ENCODE measurements around the gene KIAA0930. TPM values are rescaled to one million over a fixed set of nuclear protein-coding genes. Genes with fewer than 3 reads are reported as not detected.

Gene KIAA0930
- total RNA-seq, 1 donor from 2014 or later = 18.6 TPM

GRCh38 chr22:45208696-45208992, 32.0 kb downstream of the KIAA0930 start:
- intact Hi-C loops (cut with DNase I) = no loop called here
- no peak for ATAC-seq (ENCODE audit: poor library complexity)
- DNase-seq = no peak

DNA sequence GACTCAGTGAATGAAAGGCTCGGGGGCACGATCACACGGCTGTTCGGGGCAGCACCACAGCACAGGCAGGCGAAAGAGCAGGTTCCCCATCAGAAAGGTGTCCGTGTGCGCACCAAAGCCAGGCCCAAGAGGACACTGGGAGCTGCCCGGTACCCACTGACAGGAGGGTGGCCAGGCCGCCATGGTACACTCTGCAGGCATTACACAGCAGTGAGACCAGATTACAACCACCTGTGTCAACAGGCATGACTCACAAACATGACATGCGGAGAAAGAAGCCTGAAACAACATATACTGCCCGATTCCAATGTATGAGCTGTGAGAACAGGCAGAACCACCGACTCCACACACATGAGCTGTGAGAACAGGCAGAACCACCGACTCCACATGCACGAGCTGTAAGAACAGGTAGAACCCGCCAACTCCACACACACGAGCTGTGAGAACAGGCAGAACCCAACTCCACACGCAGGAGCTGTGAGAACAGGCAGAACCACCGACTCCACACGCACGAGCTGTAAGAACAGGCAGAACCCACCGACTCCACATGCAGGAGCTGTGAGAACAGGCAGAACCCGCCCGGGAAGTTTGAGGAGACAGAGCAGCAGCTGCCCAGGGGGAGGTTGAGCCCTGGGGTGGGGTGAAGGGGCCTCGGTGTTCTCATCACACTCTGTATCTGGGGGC, 32.6 kb downstream of the KIAA0930 start:
- ATAC-seq (ENCODE audit: poor library complexity) = no peak
- DNase-seq = peak; percentile 29
- intact Hi-C loops (cut with DNase I) = no loop called here

GRCh38 chr22:45207533-45207932, 33.2 kb downstream of the KIAA0930 start:
- DNase-seq (no peak), ATAC-seq (ENCODE audit: poor library complexity) (no peak)
- intact Hi-C loops (cut with DNase I) = no loop called here

- ATAC-seq (ENCODE audit: poor library complexity) = no peak
- intact Hi-C loops (cut with DNase I) = no loop called here
- no peak for DNase-seq
Observed at GRCh38 chr22:45206233-45206632, 34.5 kb downstream of the KIAA0930 start.

DNA sequence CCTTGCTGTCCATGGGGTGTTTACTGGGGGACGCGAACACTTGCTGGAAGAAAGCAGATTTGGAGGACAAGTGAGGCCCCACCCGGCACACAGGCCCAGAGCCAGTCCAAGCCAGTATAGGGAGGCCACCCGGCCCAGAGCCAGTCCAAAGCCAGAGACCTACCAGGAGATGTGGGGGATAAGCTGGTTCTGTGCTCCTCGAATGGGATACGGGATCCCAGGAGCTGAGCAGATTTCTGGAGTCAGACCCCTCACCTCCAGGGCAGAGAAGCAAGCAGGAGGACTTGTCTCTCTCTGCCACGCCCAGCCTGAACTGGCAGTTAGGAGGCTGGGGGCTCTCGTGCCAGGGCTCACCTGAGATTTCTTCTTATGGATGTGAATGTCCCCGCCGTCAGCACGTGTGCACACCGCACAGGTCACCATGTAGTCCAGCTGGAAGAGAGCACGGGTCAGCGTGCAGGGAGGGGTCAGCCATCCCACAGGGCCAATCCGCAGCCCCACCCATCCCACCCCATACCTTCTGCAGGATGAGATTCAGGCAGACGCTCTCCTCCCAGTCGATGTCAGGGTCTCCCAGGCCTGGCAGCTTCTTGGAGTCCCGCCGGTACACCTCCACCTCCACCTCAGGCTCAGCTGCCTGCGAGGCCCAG, 35.3 kb downstream of the KIAA0930 start:
- DNase-seq (peak; percentile 22), ATAC-seq (ENCODE audit: poor library complexity) (no peak)
- intact Hi-C loops (cut with DNase I) = no loop called here

- ATAC-seq (ENCODE audit: poor library complexity) = no peak
- intact Hi-C loops (cut with DNase I) = no loop called here
- peak; percentile 25 for DNase-seq
Observed at GRCh38 chr22:45204819-45205218, 35.9 kb downstream of the KIAA0930 start.

- ATAC-seq (ENCODE audit: poor library complexity) = no peak
- intact Hi-C loops (cut with DNase I) = no loop called here
- no peak for DNase-seq
Observed at GRCh38 chr22:45204241-45204640, 36.5 kb downstream of the KIAA0930 start.

- intact Hi-C loops (cut with DNase I) = no loop called here
- no peak for ATAC-seq (ENCODE audit: poor library complexity)
- DNase-seq = no peak
Observed at GRCh38 chr22:45203150-45203951, 37.3 kb downstream of the KIAA0930 start.

DNA sequence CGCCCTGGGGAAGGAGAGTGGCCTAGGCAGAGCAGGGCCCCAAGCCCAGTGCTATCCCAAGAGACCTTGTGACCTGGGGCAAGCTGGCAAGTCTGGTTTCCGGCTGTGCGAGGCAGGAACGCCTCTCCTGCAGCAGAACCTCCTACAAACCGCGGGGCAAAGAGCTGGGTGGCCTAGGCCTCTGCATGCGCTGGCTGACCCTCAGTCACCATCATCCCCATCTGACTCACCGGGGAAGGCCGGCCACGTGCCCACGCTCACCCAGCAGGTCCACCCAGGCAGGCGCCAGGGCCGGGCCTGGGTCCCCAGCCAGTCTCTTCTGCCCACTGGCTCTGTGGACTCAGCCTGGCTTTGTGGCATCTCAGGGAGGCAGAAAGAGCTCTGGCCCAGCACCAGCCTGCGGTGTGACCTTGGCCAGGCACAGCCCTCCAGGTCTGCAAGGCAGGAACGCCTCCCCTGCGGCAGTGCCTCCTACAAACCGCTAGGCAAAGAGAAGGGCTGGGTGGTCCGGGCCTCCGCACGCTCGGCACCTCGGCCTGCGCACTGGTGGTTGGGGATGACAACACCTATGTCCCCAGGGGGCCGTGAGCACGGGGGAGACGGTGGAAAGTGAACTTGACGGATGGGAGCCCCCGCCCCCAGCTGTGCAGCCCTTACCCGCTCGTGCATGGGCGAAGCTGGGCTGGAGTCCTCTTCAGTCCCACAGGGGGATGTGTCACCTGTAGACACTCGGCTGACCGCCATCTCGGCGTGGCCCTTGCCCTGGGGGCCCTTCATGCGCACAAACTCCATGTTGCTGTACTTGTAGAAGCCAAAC, 38.2 kb downstream of the KIAA0930 start:
- DNase-seq (no peak), ATAC-seq (ENCODE audit: poor library complexity) (no peak)
- intact Hi-C loops (cut with DNase I) = no loop called here

DNA sequence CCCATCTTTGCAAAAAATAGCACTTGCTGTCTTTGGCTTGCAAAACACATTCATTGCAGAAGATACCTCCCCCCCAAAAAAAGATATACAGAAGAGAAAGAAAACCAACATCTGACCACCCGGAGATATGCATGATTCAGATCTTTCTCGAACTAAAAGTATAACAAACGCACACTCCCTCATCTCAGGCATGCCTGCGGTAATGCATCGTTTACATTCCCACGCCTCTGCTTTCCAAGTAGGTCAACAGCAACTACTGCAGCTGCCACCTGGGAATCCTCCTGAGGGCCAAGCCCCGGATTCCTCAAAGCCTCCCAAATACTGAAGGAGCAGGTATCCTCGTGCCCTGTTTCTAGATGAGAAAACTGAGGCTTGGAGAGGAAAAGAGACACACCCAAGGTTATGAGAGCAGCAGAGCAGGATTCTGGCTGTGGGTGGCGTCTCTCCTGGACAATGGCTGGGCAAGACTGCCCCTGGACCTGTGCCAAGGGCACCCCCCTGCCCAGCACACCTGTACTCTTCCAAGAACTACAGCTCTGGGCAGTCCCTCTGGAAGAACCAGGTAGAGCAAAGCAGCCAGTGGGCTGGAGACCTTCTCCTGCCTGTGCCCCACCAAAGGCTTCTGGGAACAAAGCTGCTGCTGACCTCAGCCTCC, 38.9 kb downstream of the KIAA0930 start:
- ATAC-seq (ENCODE audit: poor library complexity) = no peak
- no peak for DNase-seq
- intact Hi-C loops (cut with DNase I) = no loop called here

GRCh38 chr22:45200860-45201511, 39.7 kb downstream of the KIAA0930 start:
- intact Hi-C loops (cut with DNase I) = no loop called here
- DNase-seq (no peak), ATAC-seq (ENCODE audit: poor library complexity) (no peak)

- DNase-seq (no peak), ATAC-seq (ENCODE audit: poor library complexity) (no peak)
- intact Hi-C loops (cut with DNase I) = no loop called here
Observed at GRCh38 chr22:45200230-45200629, 40.5 kb downstream of the KIAA0930 start.

GRCh38 chr22:45199723-45200122, 41.0 kb downstream of the KIAA0930 start:
- ATAC-seq (ENCODE audit: poor library complexity) (no peak), DNase-seq (no peak)
- intact Hi-C loops (cut with DNase I) = no loop called here

DNA sequence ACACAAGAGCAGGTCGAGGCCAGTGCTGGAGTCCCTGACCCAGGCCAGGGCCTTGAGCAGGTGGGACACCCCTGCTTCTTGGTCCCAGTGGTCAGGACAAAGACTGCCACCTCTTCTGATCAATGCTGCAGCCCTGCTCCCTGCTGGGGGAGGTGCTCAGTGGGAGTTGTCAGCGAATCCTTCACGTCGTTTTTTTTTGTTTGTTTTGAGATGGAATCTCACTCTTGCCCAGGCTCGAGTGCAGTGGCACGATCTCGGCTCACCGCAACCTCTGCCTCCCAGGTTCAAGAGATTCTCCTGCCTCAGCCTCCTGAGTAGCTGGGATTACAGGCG, 42.3 kb downstream of the KIAA0930 start:
- intact Hi-C loops (cut with DNase I) = no loop called here

DNA sequence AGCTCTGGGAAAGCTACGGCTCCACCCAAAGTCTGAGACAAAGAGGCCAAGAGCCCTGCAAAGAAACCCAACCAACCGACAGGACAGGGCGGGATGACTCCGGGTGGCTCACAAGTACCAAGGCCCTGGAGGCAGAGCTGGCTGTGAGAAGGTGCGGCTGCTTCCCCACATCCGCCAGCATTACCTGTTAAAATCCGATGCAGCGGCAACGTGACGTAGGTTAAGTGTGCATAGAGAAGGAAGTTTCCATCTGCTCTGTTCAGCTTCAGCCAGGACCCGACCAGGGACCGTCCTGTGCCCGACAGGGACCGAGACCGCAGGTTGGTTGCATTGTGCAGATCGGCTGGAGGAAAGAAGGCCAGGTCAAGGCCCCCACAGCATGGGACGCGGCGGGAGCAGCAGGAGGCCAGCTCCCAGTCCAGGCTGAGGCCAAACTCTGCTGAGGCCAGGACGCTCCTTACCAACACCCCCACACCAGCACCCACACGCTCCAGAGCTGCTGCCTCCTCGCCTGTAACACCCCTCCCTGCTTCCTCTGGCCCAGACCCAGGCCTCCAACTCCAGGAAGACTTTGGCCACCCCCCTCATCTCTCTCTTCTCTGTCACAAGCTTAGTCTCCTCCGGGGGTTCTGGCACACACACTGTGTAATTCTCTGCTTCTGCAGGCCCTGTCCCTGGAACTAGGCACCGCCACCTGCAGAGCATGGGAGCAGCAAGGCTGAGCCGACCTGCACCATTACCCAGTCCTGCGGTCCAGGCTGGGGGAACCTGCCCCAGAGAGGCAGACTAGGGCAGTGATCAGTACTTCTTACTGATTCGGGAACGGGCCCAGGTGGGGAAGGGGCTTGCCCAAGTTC, 42.9 kb downstream of the KIAA0930 start:
- intact Hi-C loops (cut with DNase I) = no loop called here
- ATAC-seq (ENCODE audit: poor library complexity) = no peak
- no peak for DNase-seq

More for the DNA sequence above, 42.3 kb downstream of the KIAA0930 start:
- ATAC-seq (ENCODE audit: poor library complexity) (no peak), DNase-seq (no peak)

DNA sequence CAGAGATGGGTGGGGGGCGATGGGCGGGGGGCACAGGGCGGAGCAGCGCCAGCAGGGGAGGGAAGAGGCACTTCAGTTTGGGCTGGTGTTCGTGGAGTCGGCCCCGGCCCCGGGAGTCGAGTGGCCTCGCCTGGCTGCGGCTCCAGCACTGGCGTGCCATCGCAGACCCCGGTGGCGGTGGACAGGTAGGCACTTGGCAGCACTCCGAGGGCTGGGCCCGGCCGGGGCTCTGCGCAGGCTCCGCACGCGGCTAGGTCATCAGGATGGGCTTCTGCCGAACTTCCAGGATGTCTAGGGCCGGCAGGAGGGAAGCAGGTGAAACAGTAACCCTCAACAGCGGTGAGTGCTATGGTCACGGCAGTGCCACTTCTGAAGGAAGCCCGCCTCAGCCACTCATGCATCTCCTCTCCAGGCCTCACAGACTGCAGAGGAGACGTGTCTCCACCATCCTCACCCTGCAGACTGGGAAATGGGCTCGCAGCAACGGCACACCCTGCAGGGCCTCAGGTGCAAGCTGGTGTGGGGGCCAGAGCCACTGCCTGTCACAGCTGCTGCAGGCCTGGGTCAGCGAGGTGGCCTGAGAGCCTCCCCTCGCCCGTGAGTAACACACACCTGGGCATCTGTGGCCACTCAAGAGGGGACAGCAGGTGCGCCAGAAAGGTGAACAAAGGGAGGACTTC, 43.6 kb downstream of the KIAA0930 start:
- intact Hi-C loops (cut with DNase I) = no loop called here
- ATAC-seq (ENCODE audit: poor library complexity) = no peak
- DNase-seq = no peak

DNA sequence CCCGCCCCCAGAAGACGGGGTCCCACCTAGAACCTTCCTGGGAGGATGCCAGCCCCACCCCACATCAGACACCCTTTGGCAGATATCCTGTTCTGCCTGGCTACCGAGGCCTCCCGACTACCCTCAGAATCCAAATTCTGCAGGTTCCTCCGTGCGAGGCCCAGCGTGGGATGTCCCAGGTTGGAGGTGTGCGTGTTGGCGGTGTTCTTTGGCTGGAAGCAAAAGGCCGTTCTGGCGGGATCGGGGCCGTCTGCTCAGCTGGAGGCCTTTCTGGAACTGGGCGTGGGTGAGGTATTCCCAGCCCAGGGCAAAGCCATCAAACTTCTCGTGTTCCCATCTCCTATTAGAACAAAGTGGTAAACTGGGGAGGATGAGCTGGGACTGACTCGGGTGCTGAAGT, 44.4 kb downstream of the KIAA0930 start:
- DNase-seq = no peak

More for the DNA sequence above, 44.4 kb downstream of the KIAA0930 start:
- ATAC-seq (ENCODE audit: poor library complexity) = no peak
- intact Hi-C loops (cut with DNase I) = no loop called here

Data from Right ventricle myocardium superior (tissue), 1 donor.